ENCODE measurements around the gene SOX18.

DNA sequence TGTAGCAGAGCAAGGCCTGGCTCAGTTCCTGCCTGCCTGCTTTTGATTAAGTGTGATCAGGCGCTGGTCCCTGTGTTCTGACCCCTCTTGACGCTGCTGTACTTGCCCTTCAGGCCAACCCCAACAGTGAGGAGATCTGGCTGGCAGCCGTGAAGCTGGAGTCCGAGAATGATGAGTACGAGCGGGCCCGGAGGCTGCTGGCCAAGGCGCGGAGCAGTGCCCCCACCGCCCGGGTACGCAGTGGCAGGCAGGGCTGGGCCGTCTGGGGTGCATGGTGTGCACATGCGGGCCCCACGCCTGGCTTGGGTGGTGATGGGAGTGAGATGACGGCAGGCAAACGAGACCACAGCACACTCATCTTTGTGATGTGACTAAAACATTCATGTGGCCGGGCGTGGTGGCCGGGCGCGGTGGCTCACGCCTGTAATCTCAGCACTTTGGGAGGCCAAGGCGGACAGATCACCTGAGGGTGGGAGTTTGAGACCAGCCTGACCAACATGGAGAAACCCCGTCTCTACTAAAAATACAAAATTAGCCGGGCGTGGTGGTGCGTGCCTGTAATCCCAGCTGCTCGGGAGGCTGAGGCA lies 23.5 kb downstream of the SOX18 start:
- TF ChIP-seq, protein P1, sequence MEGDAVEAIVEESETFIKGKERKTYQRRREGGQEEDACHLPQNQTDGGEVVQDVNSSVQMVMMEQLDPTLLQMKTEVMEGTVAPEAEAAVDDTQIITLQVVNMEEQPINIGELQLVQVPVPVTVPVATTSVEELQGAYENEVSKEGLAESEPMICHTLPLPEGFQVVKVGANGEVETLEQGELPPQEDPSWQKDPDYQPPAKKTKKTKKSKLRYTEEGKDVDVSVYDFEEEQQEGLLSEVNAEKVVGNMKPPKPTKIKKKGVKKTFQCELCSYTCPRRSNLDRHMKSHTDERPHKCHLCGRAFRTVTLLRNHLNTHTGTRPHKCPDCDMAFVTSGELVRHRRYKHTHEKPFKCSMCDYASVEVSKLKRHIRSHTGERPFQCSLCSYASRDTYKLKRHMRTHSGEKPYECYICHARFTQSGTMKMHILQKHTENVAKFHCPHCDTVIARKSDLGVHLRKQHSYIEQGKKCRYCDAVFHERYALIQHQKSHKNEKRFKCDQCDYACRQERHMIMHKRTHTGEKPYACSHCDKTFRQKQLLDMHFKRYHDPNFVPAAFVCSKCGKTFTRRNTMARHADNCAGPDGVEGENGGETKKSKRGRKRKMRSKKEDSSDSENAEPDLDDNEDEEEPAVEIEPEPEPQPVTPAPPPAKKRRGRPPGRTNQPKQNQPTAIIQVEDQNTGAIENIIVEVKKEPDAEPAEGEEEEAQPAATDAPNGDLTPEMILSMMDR (IDR thresholded peaks at IDR 0.05) = no peak
- TF ChIP-seq POLR2A (IDR thresholded peaks at IDR 0.05; ENCODE audit: low read depth) = no peak
- TF ChIP-seq POLR2AphosphoS5 (IDR thresholded peaks at IDR 0.05) = no peak
